ENCODE results near the gene PEX3.

Gene PEX3

GRCh38 chr6:143539734-143540133, 89.1 kb downstream of the PEX3 start:
- DNase-seq, result no peak

- peak in 1 of 2 experiments; percentile 8 for DNase-seq
Observed at GRCh38 chr6:143540192-143540591, 89.6 kb downstream of the PEX3 start.
